Measurements from ENCODE around the gene ATP5ME.

ATP5ME gene

DNA sequence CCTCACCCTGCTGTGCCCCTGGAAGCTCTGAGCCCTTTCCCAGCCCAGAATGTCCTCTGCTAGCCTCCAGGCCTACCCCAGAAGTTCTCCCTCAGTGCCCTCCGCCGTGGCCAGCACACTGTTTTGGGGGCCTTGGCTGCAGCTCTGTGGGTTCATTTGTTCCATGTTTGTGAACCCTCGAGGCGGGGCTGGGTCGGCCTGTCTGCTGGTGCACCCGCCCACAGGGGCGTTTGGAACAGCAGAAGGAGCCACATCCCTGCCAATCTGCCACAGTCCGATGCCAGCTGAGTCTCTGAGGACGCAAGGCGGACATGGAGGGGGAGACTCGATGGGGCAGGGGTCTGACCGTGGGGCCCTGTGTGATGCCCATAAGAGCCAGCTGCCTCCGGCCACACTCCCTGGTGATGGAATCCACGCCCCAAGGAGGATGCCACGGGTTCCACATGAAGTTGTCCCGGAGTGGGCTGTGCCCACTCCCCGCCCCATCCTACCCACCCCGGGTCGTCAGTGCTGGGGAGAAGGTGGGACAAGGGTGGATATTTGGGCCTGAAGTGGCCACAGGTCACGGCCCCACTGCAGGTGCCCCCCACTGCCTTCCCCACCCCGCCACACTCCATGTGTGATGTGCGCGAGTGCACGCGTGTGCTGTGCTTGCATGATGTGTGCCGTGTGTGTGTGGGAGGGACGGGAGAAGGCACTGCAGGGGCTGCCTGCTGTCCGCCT is 7.1 kb downstream of the ATP5ME start:
- DNase-seq: no peak

GRCh38 chr4:666436-666810 is 7.7 kb downstream of the ATP5ME start:
- no peak for DNase-seq

DNA sequence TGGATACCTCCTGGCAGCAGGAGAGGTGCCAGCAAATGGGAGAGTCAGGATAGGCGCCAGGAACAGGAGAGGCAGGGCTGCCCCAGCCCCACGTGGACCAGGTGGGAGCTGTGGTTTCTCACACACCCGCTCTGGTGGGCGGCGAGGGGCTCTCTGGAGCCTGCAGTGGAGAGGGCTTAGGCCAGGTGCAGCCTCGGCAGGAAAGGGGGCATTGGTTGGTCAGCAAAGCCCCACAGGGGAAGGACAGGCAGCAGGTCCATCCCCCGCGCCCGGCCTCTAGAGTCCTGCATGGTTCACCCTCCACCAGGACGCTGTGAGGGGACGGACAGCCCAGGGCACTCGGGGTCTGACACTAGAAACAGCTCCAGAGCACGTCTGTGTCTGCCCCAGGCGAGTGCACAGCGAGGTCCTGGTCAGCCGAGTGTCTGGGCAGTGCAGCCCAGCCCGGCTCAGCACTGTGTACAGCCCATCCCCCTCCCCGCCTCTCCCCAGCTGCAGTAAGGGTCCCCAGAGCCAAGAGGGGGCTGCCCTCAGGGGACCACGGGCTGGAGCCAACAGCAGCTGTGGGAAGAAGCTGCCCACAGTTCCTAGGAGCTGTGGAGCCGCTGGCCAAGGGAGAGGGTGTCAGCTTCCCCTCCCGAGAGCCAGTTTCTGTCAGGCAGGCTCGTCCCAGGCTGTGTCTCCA is 8.2 kb downstream of the ATP5ME start:
- DNase-seq: no peak

GRCh38 chr4:665381-665750 is 8.7 kb downstream of the ATP5ME start:
- DNase-seq: no peak

- DNase-seq: no peak
These were observed 9.3 kb downstream of the ATP5ME start for GRCh38 chr4:664713-665231.

DNA sequence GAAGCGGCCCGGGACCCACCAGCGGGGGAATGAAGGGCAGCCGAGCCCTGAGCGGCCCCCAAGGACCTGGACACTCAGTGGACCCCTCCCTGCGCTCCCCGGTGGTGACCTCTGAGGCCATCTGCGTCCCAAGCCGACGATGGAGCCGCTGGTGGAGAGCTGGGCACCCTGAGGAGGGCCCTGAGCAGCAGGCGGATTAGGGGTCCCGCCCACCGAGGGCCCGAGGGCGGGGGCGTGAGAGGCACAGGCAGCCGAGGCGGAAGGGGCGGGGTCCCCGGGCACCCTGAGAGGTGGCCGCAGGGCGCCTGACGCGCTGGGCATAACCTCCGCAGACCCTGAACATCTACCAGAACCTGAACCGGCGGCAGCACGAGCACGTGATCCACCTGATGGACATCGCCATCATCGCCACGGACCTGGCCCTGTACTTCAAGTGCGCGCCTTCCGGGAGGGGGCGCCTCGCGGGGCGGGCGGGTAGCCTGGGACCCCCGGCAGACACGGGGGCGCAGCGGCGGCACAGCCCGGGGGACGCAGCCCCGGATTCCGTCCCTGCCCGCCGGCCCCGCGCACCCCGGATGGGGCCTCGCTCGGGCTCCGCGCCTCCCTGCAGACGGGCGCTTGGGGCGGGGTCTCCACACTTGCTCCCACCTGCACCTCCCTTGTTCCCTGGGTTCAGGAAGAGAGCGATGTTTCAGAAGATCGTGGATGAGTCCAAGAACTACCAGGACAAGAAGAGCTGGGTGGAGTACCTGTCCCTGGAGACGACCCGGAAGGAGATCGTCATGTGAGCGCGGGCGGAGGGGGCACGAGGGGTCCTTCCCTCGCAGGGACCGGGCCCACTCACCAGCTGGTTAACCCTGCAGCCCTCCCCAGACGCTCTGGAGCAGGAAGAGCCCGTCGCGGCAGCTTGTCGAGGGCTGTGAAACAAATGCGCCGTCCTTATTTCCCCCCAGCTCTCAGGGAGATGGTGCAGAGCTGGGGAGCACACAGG is 10.3 kb downstream of the ATP5ME start:
- DNase-seq: peak in 1 of 14 donors; percentile 54

- DNase-seq: no peak
These were observed 11.0 kb downstream of the ATP5ME start for GRCh38 chr4:663046-663437.

- no peak for DNase-seq
These were observed 12.0 kb downstream of the ATP5ME start for GRCh38 chr4:661881-662761.

- no peak for DNase-seq
These were observed 12.8 kb downstream of the ATP5ME start for GRCh38 chr4:661231-661630.

DNA sequence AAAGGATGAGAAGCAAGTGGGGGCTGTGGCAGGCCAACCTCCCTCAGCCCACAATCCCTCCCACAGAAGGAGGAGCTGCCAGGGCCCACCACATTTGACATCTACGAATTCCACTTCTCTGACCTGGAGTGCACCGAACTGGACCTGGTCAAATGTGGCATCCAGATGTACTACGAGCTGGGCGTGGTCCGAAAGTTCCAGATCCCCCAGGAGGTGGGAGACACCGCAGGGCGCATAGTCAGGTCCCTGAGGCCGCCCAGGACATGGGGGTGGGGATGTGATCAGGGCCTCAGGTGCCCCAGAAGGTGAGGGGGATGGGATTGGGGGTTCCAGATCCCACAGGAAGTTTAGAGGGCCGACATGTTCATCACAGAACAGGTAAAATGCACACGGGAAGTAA is 13.7 kb downstream of the ATP5ME start:
- no peak for DNase-seq

GRCh38 chr4:659851-660250 is 14.2 kb downstream of the ATP5ME start:
- no peak for DNase-seq

DNA sequence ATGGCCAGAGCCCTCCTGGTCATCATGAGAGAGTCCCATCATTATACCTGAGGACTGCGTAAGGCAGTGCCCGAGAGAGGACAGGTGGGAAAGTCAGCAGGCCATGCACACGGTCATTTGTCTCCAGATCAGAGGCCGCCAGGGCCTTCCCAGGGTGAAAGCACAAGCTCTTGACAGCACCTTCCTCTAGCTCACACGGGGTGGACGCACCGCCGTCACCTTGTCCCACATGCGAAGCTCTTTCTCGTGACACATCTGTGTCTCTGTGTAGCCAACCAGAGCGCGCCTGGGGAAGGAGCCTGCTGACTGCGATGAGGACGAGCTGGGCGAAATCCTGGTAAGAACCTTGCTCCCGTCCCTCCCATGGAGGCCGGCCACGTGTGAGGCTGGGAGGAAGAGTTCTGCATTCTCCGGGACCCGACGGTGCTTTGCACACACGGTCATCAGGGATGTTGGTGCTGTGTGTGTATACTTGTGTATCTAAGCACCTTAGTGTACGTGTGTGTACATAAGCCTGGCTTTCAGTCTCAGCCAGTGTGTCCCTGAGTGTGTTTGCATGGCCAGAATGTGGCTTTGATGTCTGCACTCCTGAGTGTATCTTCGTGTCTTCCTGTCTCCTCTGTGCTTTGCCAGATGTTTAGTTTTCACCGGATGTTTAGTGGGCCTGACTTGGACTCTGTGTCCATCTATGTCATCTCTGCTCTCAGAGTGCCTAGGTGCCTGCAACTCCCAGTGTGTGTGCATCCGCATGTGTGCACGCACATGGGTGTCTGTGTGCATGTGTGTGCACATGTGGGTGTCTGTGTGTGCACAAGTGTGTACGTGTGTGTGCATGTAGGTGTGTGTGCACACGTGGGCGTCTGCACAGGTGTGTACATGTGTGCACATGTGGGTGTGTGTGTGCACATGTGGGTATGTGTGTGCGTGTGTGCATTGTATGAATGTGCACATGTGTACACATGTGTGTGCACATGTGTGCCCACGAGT is 15.1 kb downstream of the ATP5ME start:
- no peak for DNase-seq

GRCh38 chr4:657834-658667 is 16.0 kb downstream of the ATP5ME start:
- DNase-seq: no peak

DNA sequence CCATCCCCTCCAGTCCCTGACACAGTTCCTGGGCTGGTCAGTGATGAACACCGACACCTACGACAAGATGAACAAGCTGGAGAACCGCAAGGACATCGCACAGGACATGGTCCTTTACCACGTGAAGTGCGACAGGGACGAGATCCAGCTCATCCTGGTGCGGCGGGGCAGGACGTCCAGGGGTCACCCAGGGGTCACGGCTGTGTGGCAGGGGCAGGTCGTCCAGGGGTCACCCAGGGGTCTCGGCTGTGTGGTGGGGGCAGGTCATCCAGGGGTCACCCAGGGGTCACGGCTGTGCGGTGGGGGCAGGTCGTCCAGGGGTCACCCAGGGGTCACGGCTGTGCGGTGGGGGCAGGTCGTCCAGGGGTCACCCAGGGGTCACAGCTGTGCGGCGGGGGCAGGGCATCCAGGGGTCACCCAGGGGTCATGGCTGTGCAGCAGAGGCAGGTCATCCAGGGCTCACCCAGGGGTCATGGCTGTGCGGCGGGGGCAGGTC is 16.7 kb downstream of the ATP5ME start:
- DNase-seq: no peak

DNA sequence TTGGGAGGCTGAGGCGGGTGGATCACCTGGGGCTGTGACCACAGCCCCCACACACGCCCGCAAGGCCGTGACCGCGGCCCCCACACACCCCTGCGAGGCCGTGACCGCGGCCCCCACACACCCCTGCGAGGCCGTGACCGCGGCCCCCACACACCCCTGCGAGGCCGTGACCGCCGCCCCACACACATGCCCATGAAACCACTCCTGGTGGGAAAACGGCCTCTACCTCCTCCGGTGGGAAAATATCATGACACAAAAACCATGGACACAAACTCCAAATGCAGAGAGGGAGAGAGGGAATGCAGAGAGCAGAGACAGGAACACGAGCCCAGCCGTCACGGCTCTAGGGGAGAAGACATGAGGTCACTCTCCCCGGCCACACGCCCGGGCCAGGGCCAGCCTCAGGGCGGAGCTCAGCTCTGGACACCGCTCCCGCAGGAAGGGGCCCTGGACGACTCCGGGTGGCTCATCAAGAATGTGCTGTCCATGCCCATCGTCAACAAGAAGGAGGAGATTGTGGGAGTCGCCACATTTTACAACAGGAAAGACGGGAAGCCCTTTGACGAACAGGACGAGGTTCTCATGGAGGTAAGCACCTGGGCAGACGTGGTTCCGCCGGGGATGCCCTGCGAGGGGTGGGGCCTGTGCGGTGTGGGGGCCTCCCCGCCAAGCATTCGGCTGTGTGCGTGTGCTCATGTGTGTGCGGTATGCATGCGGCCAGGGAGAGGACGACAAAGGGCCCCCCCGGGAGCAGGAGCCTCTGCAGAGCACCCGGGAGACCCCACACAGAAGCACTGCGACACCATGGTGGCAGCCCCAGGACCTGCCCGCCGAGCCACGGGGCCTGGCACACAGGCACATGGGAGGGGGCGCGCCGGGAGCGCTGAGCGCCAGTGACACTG is 17.4 kb downstream of the ATP5ME start:
- no peak for DNase-seq

DNA sequence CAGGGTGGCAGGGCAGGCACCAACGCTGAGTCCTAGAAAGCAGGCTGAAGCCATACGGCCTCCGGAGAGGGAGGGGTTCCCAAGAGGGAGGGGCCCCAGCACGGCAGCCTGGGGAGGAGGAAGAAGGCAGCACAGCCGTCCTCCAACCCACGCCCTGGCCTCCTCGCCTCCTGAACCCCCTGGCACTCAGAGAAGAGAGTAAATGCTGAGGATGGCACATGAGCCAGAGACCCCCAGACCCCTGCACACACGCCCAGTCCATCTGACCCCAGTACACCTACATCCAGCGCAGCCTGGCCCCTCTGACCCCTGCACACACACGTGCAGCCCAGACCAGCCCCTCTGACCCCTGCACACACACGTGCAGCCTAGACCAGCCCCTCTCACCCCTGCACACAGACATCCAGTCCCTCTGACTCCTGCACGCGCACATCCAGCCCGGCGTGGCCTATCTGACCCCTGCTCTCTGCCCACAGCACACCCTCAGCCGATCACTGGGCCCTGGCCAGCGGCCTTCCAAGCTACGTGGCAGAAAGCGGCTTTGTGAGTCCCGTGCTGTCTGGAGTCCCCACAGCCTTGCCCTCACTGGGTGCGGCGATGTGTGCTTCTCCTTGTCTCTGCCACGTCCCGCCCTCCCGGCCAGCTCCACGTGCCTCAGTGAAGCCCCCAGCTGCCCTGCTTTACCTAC is 18.5 kb downstream of the ATP5ME start:
- peak in 1 of 14 donors; percentile 24 for DNase-seq

- peak in 7 of 14 donors; percentile 16 to 48 (median 38) for DNase-seq
These were observed 19.1 kb downstream of the ATP5ME start for GRCh38 chr4:654871-655463.

Data from C1 segment of cervical spinal cord (tissue), 14 donors.